ENCODE measurements around the gene NEDD9.

The NEDD9 gene

GRCh38 chr6:11201015-11201414 lies 31.5 kb downstream of the NEDD9 start:
- DNase-seq (ENCODE audit: low spot score): no peak

DNA sequence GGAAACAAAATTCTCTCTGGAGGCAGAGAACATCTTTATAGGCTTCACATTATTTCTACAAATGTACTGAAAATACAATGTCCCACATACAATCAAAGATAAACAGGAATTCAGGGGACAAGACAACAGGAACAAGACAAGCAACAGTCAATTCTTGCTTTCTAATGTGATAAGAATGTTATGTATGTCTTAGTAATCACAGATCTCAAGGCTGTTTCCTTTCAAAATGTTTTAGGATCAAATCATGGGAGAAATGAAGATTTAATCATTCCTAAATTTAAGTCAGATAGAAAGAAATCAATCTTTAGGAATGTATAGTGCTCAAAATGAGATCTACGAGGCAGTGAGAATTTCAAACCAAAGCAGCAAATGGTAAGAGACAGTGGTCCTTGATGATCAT lies 32.1 kb downstream of the NEDD9 start:
- DNase-seq (ENCODE audit: low spot score): no peak

- DNase-seq (ENCODE audit: low spot score): no peak
Measured at GRCh38 chr6:11198663-11199603, 33.5 kb downstream of the NEDD9 start.

- no peak for DNase-seq (ENCODE audit: low spot score)
Measured at GRCh38 chr6:11197850-11198249, 34.6 kb downstream of the NEDD9 start.

GRCh38 chr6:11197175-11197536 lies 35.3 kb downstream of the NEDD9 start:
- no peak for DNase-seq (ENCODE audit: low spot score)

GRCh38 chr6:11196511-11197174 lies 35.8 kb downstream of the NEDD9 start:
- DNase-seq (ENCODE audit: low spot score): no peak

DNA sequence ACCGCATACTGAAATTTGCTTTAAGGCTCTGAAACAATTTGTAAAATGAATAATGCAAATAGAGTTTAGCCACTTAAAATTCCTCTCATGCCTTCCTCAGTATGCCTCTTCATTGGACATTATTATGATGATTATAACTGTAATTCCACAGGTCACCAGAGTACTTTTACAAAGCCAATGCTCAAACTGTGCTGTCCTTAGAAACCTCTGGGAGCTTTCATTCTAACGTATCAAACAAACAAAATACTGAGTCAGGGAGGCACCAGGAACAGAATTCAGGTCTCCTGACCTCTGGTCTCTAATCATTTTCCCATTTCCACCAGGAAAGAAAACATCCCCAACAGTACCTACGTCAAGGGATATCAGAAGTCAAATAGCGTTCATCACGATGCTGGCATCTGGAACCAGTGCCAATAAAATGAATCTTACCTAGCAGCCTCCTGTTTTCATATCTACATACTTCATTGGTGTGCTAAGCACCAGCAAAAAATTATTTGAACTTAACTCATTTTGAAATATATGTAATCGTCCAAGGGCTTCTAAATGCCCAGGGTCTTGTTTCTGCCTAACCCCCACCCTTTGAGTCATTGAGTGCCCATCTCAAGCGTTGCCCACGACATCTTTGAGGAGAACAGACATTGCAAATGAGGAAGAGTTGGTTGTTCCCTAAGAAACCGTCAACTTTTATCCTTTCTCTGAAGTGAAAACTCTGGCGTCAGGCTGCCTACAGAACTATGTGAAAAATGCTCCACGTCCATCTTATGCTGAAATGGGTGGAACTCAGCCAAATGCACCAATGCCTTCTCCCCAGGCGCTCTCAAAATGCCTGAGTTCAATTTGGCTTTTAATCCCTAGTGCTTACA lies 37.9 kb downstream of the NEDD9 start:
- no peak for DNase-seq (ENCODE audit: low spot score)

DNA sequence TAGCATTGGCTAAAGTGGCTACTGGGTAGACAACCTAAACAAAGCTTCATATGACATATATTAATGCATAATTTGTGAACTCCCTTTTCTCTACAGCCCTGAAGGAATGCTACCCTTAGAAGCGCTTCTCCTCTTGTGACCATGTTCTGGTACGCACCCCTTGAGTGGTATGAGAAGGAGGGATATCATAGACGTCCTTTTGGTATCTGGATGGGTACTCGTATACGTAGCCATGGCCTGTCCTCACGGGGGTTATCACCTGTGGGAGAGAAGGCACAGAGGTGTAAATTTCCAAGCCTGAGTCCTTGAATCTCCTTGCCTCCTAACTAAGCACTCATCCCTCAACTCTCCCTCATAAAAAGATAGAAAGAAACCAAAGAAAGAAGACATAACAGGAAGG lies 39.0 kb downstream of the NEDD9 start:
- no peak for DNase-seq (ENCODE audit: low spot score)

DNA sequence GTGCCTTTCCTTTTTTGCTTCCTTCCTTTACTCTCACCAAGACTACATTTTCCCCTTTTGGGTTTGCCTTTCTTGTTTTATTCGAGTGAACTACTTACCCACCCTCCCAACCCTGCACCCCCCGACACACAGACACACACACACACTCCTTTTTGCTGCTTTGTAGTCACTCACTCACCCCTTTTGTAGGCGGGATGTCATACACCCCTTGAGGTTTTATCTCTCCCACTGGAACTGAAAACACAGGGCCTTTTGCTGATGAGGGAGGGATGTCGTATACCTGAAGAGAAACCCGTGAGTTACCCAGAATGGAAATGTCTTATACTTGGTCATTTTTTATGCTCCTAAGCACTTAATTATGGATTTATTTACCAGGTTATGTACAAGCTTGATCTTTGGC lies 40.3 kb downstream of the NEDD9 start:
- DNase-seq (ENCODE audit: low spot score): no peak

GRCh38 chr6:11190625-11191245 lies 41.7 kb downstream of the NEDD9 start:
- no peak for DNase-seq (ENCODE audit: low spot score)

DNA sequence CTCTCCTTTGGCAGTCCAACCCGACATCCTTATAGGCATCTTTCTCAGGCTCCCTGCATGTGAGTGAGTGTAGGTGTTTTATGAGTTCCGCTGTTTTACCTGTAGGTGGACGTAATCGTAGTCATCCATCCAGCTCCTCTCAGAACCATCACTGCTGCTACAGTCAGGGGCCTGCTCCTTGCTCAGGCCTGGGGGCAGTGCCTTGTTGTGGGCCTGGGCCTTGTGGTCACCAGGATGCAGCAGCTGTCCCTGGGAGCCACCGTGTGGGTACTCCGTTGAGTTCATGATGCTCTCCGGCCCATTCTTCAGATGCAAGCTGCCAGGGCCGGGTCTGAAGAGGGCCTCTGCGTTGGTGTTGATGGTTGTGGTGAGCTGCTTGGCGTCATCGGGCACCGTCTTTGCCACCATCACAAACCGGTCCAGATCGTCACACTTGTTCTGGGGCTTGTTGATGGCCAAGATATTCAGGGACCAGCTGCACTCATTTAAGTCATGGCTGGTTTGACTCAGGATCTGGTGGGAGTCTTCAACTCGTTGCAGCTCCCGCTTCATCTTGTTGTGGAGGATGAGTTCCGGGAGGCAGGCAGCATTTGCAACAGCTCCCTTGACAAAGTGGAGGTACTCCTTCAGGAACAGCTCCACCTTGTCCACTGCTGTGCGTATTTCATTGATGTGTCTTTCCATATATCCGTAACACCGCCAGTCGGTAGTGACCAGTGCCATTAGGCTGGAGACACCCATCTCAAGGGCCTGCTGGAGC lies 42.4 kb downstream of the NEDD9 start:
- no peak for DNase-seq (ENCODE audit: low spot score)

- no peak for DNase-seq (ENCODE audit: low spot score)
Measured at GRCh38 chr6:11188161-11188915, 44.1 kb downstream of the NEDD9 start.

- DNase-seq (ENCODE audit: low spot score): no peak
Measured at GRCh38 chr6:11187301-11187700, 45.2 kb downstream of the NEDD9 start.

- no peak for DNase-seq (ENCODE audit: low spot score)
Measured at GRCh38 chr6:11185204-11185842, 47.1 kb downstream of the NEDD9 start.

- DNase-seq (ENCODE audit: low spot score): no peak
Measured at GRCh38 chr6:11183761-11184362, 48.6 kb downstream of the NEDD9 start.

DNA sequence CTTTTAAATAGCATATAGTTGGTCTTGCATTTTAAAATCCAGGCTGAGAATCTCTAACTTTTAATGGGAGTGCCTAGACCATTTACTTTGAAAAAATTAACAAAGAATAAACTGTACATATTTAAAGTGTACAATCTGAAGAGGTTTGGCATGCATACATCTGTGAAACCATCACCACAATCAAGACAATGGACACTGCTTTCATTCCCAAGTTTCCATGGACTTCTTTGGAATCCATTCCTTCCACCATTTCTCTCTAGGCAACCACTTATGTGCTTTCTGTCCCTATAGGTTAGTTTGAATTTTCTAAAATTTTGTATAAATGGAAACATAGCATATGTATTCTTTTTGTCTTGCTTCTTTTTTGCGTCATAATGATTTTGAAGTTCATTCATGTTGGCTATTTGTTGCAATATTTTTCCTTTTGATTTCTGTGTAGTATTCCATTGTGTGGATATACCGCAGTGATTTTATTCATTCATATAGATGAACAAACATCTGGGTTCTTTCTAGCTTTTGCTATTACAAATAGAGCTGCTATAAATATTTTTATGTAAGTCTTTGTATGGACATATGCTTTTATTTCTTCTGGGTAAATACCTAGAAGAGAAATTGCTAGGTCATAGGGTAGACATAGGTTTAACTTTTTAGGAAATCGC lies 50.9 kb downstream of the NEDD9 start:
- no peak for DNase-seq (ENCODE audit: low spot score)

- no peak for DNase-seq (ENCODE audit: low spot score)
Measured at GRCh38 chr6:11179419-11180202, 52.9 kb downstream of the NEDD9 start.

GRCh38 chr6:11179088-11179418 lies 53.4 kb downstream of the NEDD9 start:
- no peak for DNase-seq (ENCODE audit: low spot score)

All from HuH-7.5 (cell line).